Measurements from ENCODE around the gene CIT. TPM values are rescaled to one million over a fixed set of nuclear protein-coding genes. Genes with fewer than 3 reads are reported as not detected.
"Not testable (repeated sequence)": the region's sequence is repeated elsewhere in the genome, so short reads cannot be mapped to it uniquely, and the experiment has no call there.

CIT gene
- total RNA-seq, 2 donors from 2014 or later, result 0.33 to 1.3 TPM

DNA sequence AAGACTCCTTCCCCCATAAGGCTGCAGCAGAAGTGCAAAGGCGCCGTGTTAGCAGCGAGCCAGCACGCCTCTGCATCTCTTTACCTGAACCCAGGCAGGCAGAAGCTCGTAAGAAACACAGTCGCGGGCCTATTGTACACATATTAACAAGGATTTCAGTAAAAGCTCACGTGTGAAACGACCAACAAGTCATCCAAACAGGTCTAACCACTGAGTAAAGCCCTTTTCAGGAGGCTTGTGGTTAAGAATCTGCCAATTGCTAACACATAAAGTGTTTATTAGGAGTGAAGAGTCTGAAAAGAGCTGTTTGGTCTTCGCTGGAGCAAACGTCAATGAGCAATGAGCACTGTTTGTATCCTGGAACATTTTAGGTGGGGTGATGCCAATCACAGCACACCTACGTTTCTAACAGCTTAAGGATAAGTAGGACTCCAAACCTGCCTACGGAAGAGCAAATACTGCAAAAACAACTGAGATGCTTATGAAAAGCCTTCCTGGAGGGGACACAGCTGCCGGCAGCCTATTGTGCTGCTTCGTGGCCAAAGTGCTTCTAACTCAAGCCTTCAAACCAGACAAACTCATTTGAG lies 166.1 kb downstream of the CIT start:
- H3K4me1 ChIP-seq, result peaks cover 5% of the 10 kb centered on the region
- ATAC-seq (no peak), DNase-seq (no peak)
- no peaks in the 10 kb centered on the region for H3K9me3 ChIP-seq
- 84 to 96% methylated on average over 15 of the region's 15 CpGs for WGBS, 2 donors
- H3K4me3 ChIP-seq, result no peak overlapping the region
- intact Hi-C loops (cut with DNase I), result no loop called here
- TF ChIP-seq, protein P1, sequence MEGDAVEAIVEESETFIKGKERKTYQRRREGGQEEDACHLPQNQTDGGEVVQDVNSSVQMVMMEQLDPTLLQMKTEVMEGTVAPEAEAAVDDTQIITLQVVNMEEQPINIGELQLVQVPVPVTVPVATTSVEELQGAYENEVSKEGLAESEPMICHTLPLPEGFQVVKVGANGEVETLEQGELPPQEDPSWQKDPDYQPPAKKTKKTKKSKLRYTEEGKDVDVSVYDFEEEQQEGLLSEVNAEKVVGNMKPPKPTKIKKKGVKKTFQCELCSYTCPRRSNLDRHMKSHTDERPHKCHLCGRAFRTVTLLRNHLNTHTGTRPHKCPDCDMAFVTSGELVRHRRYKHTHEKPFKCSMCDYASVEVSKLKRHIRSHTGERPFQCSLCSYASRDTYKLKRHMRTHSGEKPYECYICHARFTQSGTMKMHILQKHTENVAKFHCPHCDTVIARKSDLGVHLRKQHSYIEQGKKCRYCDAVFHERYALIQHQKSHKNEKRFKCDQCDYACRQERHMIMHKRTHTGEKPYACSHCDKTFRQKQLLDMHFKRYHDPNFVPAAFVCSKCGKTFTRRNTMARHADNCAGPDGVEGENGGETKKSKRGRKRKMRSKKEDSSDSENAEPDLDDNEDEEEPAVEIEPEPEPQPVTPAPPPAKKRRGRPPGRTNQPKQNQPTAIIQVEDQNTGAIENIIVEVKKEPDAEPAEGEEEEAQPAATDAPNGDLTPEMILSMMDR (IDR thresholded peaks at IDR 0.05), result no peak
- H3K36me3 ChIP-seq (replicated peaks in 1 of 2; ENCODE audit: insufficient read depth in 1 of 2, low read depth in 2 of 2), result no peaks in the 10 kb centered on the region
- H3K27me3 ChIP-seq, result no peaks in the 10 kb centered on the region
- no peak overlapping the region for H3K27ac ChIP-seq

DNA sequence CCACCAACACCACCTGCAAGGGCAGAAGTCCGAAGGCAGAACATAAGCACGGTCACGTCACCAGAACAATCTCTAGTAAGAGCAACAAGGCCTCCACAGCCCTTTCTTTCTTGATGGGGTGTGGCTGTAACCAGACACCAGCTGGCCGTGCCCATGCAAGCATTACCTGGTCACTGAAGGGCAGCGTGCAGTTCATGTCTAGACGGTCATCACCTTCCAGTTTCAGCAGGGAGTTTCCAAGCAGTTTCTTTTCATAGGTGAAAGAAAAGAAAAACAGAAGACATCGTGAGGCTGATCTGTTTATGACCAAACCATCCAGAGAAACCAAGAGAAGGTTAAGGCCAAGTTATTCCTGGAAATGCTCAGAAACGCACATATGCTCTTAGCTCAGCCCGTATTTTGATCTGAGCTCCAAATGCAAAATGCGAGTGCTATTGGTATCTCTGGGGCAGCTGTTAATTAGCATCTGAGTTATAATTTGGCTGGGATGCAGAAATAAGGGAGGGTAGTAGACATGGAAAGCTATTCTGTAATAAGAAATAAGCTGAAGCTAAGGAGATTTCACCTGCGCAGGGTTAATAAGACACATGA lies 166.7 kb downstream of the CIT start:
- no peaks in the 10 kb centered on the region for H3K27me3 ChIP-seq
- H3K4me1 ChIP-seq, result no peaks in the 10 kb centered on the region
- no peak for TF ChIP-seq POLR2A (IDR thresholded peaks at IDR 0.05)
- TF ChIP-seq, protein P1 (IDR thresholded peaks at IDR 0.05), result no peak
- H3K27ac ChIP-seq, result no peak overlapping the region
- H3K4me3 ChIP-seq, result no peak overlapping the region
- 91 to 93% methylated on average over 11 of the region's 11 CpGs for WGBS, 2 donors
- no peaks in the 10 kb centered on the region for H3K9me3 ChIP-seq
- DNase-seq (no peak), ATAC-seq (no peak)
- no peaks in the 10 kb centered on the region for H3K36me3 ChIP-seq (replicated peaks in 1 of 2; ENCODE audit: insufficient read depth in 1 of 2, low read depth in 2 of 2)
- intact Hi-C loops (cut with DNase I), result no loop called here

DNA sequence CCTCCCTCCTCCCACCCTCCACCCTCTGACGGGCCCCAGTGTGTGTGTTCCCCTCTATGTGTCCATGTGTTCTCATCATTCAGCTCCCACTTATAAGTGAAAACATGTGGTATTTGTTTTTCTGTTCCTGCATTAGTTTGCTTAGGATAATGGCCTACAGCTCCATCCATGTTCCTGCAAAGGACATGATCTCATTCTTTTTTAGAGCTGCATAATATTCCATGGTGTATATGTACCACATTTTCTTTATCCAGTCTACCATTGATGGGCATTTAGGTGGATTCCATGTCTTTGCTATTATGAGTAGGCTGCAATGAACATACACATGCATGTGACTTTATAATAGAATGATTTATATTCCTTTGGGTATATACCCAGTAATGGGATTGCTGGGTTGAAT lies 170.7 kb downstream of the CIT start:
- H3K4me1 ChIP-seq; H3K36me3 ChIP-seq (replicated peaks in 1 of 2; ENCODE audit: insufficient read depth in 1 of 2, low read depth in 2 of 2); H3K27me3 ChIP-seq; H3K9me3 ChIP-seq; intact Hi-C loops (cut with DNase I); ATAC-seq; H3K4me3 ChIP-seq; DNase-seq; H3K27ac ChIP-seq: not testable (repeated sequence)
- WGBS, 2 donors, result 31 to 94% methylated on average over 1 of the region's 1 CpG

DNA sequence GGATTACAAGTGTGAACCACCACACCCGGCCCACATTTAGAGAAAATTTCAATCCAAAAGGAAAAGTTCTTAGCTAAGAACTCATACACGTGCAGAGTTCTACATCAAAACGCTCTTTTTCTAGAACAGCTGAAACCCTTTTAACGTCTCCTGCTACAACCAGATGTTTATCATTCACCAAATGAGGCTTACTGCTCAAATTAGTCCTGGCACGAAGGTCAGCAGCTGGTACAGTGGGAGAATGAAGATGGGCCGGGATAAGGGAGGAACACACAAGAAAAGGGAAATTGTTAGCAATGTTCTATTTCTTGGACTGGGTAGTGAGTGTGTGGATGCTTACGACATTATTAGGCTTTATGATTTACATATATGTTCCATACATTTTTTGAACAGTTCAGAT lies 171.9 kb downstream of the CIT start:
- Histone ChIP-seq H3K4me3 (no peak overlapping the region), H3K4me1 (no peaks in the 10 kb centered on the region), H3K36me3 (replicated peaks in 1 of 2; ENCODE audit: insufficient read depth in 1 of 2, low read depth in 2 of 2) (no peaks in the 10 kb centered on the region), H3K27ac (no peak overlapping the region), H3K9me3 (no peaks in the 10 kb centered on the region), H3K27me3 (no peaks in the 10 kb centered on the region)
- no peak for TF ChIP-seq POLR2A (IDR thresholded peaks at IDR 0.05)
- TF ChIP-seq, protein P1 (IDR thresholded peaks at IDR 0.05), result no peak
- no peak for DNase-seq
- 94 to 96% methylated on average over 7 of the region's 7 CpGs for WGBS, 2 donors
- intact Hi-C loops (cut with DNase I), result no loop called here
- no peak for ATAC-seq

DNA sequence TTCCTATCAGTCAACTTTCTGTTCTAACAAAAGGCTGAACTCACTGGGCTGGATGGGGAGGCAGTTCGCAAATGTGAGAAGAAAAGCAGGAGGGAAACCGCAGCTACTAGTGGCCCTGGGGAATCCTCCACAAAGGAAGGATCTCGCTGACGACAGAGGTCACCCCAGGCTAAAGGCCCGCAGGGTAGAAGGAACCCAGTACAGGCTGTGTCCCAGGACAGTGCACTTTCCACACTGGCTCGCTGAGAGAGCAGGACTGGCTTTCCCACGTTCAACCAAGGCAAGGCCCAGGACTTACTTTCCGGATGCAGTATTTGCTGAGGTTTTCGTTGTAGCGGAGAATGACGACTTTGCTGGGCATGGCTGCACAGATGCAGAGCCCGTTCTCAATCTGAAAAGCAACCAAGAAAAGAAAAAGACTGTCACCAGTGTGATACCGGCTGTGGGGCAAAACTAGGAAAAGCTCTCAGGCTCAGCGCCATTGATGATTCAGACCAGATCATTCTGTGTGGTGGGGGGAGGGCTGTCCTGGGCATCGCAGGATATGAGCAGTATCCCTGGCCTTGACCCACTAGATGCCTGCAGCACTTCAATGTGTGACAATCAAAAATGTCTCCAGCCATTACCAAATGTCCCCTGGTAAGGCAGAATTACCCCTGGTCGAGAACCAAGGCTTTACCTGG lies 172.9 kb downstream of the CIT start:
- no peak for DNase-seq
- no peak for TF ChIP-seq POLR2A (IDR thresholded peaks at IDR 0.05)
- TF ChIP-seq, protein P1 (IDR thresholded peaks at IDR 0.05), result no peak
- 88 to 93% methylated on average over 13 to 16 of the region's 16 CpGs for WGBS, 2 donors

More for the DNA sequence above, 172.9 kb downstream of the CIT start:
- intact Hi-C loops (cut with DNase I), result no loop called here
- no peak overlapping the region for H3K27ac ChIP-seq
- no peak for ATAC-seq
- H3K36me3 ChIP-seq (replicated peaks in 1 of 2; ENCODE audit: insufficient read depth in 1 of 2, low read depth in 2 of 2), result no peaks in the 10 kb centered on the region
- no peaks in the 10 kb centered on the region for H3K27me3 ChIP-seq
- no peak overlapping the region for H3K4me3 ChIP-seq
- no peaks in the 10 kb centered on the region for H3K4me1 ChIP-seq
- no peaks in the 10 kb centered on the region for H3K9me3 ChIP-seq

All from body of pancreas (tissue), 4 donors.